Mucosa of rectum (tissue), 2 donors: ENCODE results near the gene SGCA.

Source experiments
- H3K27ac ChIP-seq, 2 donors: one replicate each; pipeline ENCODE4 v1.7.0; 2013; ENCODE audit warnings: inconsistent platforms in 2 of 2, low read depth in 2 of 2, low read length in 2 of 2
- H3K27me3 ChIP-seq, 2 donors: one replicate each; pipeline ENCODE4 v1.7.0; 2013; ENCODE audit warnings: low read length in 2 of 2; ENCODE audit not compliant: control insufficient read depth in 2 of 2, insufficient read depth in 2 of 2
- H3K36me3 ChIP-seq, 2 donors: one replicate each; pipeline ENCODE4 v1.7.0; 2013; ENCODE audit warnings: low read length in 2 of 2; ENCODE audit not compliant: control insufficient read depth in 2 of 2, insufficient read depth in 2 of 2
- H3K4me1 ChIP-seq, 2 donors: one replicate each; pipeline ENCODE4 v1.7.0; 2013; ENCODE audit warnings: low read length in 2 of 2, mild to moderate bottlenecking in 1 of 2; ENCODE audit not compliant: control insufficient read depth in 2 of 2, insufficient read depth in 2 of 2
- H3K4me3 ChIP-seq, 2 donors: one replicate each; pipeline ENCODE4 v1.7.0; 2013; ENCODE audit warnings: low read length in 2 of 2
- H3K9ac ChIP-seq, 2 donors: one replicate each; pipeline ENCODE4 v1.7.0; 2013; ENCODE audit warnings: low read length in 2 of 2, low read depth in 1 of 2, mild to moderate bottlenecking in 1 of 2
- H3K9me3 ChIP-seq, 2 donors: one replicate each; pipeline ENCODE4 v1.7.0; 2013; ENCODE audit warnings: low read length in 2 of 2; ENCODE audit not compliant: control insufficient read depth in 2 of 2
- donor health status: healthy.
- donor health status: Normal muscosa, but diverticular disease.

Gene SGCA

DNA sequence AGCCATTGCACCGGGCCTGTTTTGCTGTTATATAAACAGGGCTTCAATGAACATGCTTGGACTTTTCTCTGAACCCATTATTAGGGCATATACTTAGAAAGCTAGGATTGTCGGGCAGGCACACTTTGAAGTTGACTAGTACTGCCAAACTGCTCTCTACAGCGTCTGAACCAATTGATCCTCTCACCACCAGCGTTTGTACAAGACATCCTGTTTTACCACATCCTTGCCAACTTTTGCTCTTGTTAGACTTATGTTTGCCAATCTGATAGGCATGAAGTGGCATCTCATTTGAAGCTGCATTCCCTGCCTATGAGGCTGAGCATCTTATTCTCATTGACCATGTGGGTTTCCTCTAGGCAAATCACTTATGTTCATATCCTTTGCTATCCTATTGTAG is 7.9 kb upstream of the SGCA start:
- Histone ChIP-seq H3K4me3 (no peak overlapping the region), H3K9ac (no peak overlapping the region), H3K9me3 (no peaks in the 10 kb centered on the region), H3K36me3 (no peaks in the 10 kb centered on the region), H3K27ac (no peak overlapping the region), H3K27me3 (no peaks in the 10 kb centered on the region), H3K4me1 (peaks cover 13 to 20% of the 10 kb centered on the region in 2 donors)

GRCh38 chr17:50161023-50161910 is 4.5 kb upstream of the SGCA start:
- Histone ChIP-seq H3K9ac (peak overlapping the region; percentile 70 to 72), H3K27me3 (no peaks in the 10 kb centered on the region), H3K27ac (peak overlapping the region; percentile 20 to 61), H3K4me3 (peak overlapping the region; percentile 74 to 83), H3K9me3 (no peaks in the 10 kb centered on the region), H3K4me1 (peaks cover 13 to 15% of the 10 kb centered on the region in 2 donors), H3K36me3 (no peaks in the 10 kb centered on the region)

GRCh38 chr17:50161911-50162288 is 3.9 kb upstream of the SGCA start:
- Histone ChIP-seq H3K9ac (peak overlapping the region in 1 of 2 donors; percentile 70), H3K4me3 (peak overlapping the region; percentile 74 to 83), H3K27ac (no peak overlapping the region)

DNA sequence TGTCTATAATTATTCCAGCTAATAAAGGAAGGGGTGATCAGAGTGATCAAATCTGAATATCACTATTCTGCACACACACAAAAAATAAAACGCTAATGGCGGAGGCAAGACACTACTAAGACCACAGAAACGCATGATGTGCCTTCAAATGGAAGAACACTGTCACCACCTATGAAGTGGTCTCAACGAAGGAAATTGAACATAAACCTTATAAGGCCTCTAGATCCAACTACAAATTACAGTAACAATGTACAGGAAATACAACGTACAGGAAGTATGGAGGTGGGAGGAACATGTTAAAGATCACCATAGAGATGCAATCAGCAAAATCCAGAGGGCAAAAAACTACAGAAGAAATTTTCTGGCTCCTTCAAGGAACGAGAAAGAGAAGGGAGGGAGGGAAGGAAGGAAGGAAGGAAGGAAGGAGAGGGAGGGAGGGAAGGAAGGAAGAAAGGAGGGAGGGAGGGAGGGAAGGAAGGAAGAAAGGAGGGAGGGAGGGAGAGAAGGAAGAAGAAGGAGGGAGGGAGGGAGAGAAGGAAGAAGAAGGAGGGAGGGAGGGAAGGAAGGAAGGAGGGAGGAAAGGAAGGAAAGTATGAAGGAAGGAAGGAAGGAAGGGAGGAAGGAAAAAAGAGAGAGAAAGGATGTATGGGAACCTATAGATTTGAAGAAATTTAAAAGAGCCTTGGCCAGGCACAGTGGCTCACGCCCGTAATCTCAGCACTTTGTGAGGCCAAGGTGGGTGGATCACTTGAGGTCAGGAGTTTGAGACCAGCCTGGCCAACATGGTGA is 3.1 kb upstream of the SGCA start:
- peaks cover 13 to 15% of the 10 kb centered on the region in 2 donors for H3K4me1 ChIP-seq
- H3K36me3 ChIP-seq, result no peaks in the 10 kb centered on the region
- no peaks in the 10 kb centered on the region for H3K9me3 ChIP-seq
- no peak overlapping the region for H3K4me3 ChIP-seq
- H3K27me3 ChIP-seq, result no peaks in the 10 kb centered on the region
- no peak overlapping the region for H3K27ac ChIP-seq
- no peak overlapping the region for H3K9ac ChIP-seq

More at GRCh38 chr17:50161911-50162288, 3.9 kb upstream of the SGCA start:
- H3K27me3 ChIP-seq, result no peaks in the 10 kb centered on the region
- H3K4me1 ChIP-seq, result peaks cover 13 to 15% of the 10 kb centered on the region in 2 donors
- no peaks in the 10 kb centered on the region for H3K9me3 ChIP-seq
- H3K36me3 ChIP-seq, result no peaks in the 10 kb centered on the region

DNA sequence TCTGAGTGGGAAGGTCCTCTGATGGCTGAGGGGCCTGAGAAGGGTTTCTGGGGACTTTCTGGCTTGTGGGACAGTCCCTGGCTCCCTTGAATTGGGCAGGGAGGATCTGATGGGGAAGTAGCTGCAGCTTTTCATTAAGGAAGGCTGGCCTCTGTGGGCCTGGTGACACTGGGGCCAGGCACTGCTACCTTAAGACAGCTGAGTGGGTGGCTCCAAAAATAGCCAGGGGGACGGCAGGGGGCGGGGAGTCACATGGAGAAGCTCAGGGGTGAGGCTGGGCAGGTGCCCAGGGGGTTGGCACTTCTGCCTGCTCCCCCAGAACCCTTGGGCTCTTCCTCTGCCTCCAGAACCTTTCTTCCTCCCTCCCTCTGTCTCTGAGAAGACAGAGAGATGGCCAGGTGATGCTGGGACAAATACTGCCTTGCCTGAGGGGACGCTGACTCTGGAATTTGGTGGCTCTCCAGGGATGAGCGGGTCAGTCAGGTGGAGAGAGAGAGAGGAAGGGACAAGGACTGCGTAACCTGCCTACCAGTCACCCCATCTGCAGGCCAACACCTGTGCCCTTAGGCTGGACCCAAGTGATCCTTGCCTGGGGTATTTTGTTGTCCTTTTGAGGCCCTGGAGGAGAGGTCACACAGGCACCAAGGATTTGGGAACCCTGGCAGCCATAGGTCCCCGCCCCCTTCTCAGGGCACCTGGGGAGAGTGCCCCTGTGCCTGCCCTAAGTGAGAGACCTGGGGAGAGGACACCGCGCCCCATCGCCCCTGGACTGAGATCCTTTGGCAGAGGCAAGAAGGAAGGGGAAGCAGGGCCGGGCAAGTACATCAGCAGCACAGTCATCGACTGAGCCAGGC is 1.7 kb upstream of the SGCA start:
- Histone ChIP-seq H3K27me3 (no peaks in the 10 kb centered on the region), H3K9me3 (no peaks in the 10 kb centered on the region), H3K27ac (no peak overlapping the region), H3K9ac (no peak overlapping the region), H3K4me3 (no peak overlapping the region), H3K4me1 (peaks cover 13 to 18% of the 10 kb centered on the region in 2 donors), H3K36me3 (no peaks in the 10 kb centered on the region)

DNA sequence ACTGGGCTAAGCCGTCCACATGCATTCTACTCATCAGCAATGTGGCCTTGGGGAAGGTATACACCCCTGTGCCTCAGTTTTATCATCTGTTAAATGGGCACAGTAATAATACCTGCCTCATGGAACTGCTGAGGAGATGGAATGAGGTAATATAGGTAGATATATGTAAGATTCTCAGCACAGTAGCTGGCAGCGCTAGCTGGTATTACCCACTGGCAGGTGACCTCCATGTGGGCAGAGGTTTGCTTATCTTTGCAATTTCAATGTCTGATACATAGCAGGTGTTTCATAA is 1.2 kb upstream of the SGCA start:
- H3K9ac ChIP-seq, result no peak overlapping the region
- H3K36me3 ChIP-seq, result no peaks in the 10 kb centered on the region
- H3K9me3 ChIP-seq, result no peaks in the 10 kb centered on the region
- no peaks in the 10 kb centered on the region for H3K27me3 ChIP-seq
- H3K27ac ChIP-seq, result no peak overlapping the region
- H3K4me1 ChIP-seq, result peaks cover 13 to 18% of the 10 kb centered on the region in 2 donors
- H3K4me3 ChIP-seq, result no peak overlapping the region

GRCh38 chr17:50165066-50165465 is 739 bp upstream of the SGCA start:
- Histone ChIP-seq H3K36me3 (no peaks in the 10 kb centered on the region), H3K9ac (no peak overlapping the region), H3K9me3 (no peaks in the 10 kb centered on the region), H3K4me3 (no peak overlapping the region), H3K4me1 (peaks cover 13 to 18% of the 10 kb centered on the region in 2 donors), H3K27ac (no peak overlapping the region), H3K27me3 (no peaks in the 10 kb centered on the region)

DNA sequence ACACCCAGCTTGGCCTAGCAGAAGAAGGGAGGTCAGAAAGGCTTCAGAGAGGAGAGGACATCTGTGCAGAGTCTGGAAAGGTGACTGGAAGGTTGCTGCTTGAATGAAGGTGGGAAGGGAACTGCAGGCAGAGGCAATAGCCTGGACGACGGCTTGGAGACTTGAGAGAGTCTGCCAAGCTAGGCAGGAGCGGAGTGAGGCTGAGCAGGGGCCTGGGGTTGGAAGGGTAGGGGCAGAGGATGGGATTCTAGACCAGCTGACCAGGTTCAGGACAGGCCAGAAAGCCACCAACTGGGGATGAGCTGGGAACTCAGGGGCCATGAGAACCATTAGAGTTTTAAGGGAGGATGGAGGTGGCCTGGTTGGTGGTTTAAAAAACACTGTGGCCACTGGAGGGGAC is 339 bp upstream of the SGCA start:
- peaks cover 13 to 18% of the 10 kb centered on the region in 2 donors for H3K4me1 ChIP-seq
- no peak overlapping the region for H3K9ac ChIP-seq
- H3K27ac ChIP-seq, result peak overlapping the region in 1 of 2 donors; percentile 63

GRCh38 chr17:50166518-50167181 is 845 bp downstream of the SGCA start:
- H3K4me1 ChIP-seq, result peaks cover 2 to 7% of the 10 kb centered on the region in 2 donors
- H3K27me3 ChIP-seq, result no peaks in the 10 kb centered on the region
- no peak overlapping the region for H3K9ac ChIP-seq
- no peaks in the 10 kb centered on the region for H3K36me3 ChIP-seq
- H3K9me3 ChIP-seq, result no peaks in the 10 kb centered on the region
- peak overlapping the region in 1 of 2 donors; percentile 17 for H3K4me3 ChIP-seq
- peak overlapping the region in 1 of 2 donors; percentile 63 for H3K27ac ChIP-seq

More for the DNA sequence above, 339 bp upstream of the SGCA start:
- H3K27me3 ChIP-seq, result no peaks in the 10 kb centered on the region
- peak overlapping the region in 1 of 2 donors; percentile 1 for H3K4me3 ChIP-seq
- no peaks in the 10 kb centered on the region for H3K36me3 ChIP-seq
- H3K9me3 ChIP-seq, result no peaks in the 10 kb centered on the region
